HEK293 (cell line): ENCODE data around the gene C9orf85.

Source experiments
- SALL2 ChIP-seq: fragments of 450-650 bp; formaldehyde crosslinking; IDR thresholded peaks from 2 replicates; pipeline ENCODE4 v1.5.0; 2017; ENCODE audit warnings: missing biosample characterization, mild to moderate bottlenecking, missing genetic modification characterization, borderline replicate concordance
- ZBTB7A ChIP-seq: fragments of 450-650 bp; formaldehyde crosslinking; IDR thresholded peaks from 2 replicates; pipeline ENCODE4 v1.5.1; 2016; ENCODE audit warnings: low read depth, missing biosample characterization, missing genetic modification characterization
- ZNF2 ChIP-seq: fragments of 450-650 bp; formaldehyde crosslinking; IDR thresholded peaks from 2 replicates; pipeline ENCODE4 v1.5.1; 2016; ENCODE audit warnings: missing biosample characterization, missing genetic modification characterization
- ZNF274 ChIP-seq, 2 experiments: fragments of 200-500 bp in 1 of 2; fragments of 450-650 bp in 1 of 2; sonication (Bioruptor generic) in 1 of 2; formaldehyde crosslinking in 1 of 2; IDR thresholded peaks; 2 replicates each; pipeline versions ENCODE4 v1.5.1 to v1.6.1; 2014 to 2016; ENCODE audit warnings: borderline replicate concordance in 1 of 2, inconsistent platforms in 1 of 2, low read length in 1 of 2, missing biosample characterization in 1 of 2, missing genetic modification characterization in 1 of 2
- ZNF558 ChIP-seq: fragments of 450-650 bp; formaldehyde crosslinking; IDR thresholded peaks from 2 replicates; pipeline ENCODE4 v1.5.1; 2016; ENCODE audit warnings: missing biosample characterization, missing genetic modification characterization
- ZNF629 ChIP-seq: fragments of 450-650 bp; formaldehyde crosslinking; IDR thresholded peaks from 2 replicates; pipeline ENCODE4 v1.5.1; 2017; ENCODE audit warnings: missing biosample characterization, missing genetic modification characterization
- ZNF792 ChIP-seq: fragments of 450-650 bp; formaldehyde crosslinking; IDR thresholded peaks from 2 replicates; pipeline ENCODE4 v1.5.1; 2016; ENCODE audit warnings: missing biosample characterization, missing genetic modification characterization
- ZNF830 ChIP-seq: fragments of 450-650 bp; IDR thresholded peaks from 2 replicates; pipeline ENCODE4 v1.5.0; 2018; ENCODE audit warnings: missing biosample characterization, missing genetic modification characterization, low read depth, mild to moderate bottlenecking, moderate library complexity
- TF ChIP-seq, protein P1 (sequence below): fragments of 450-650 bp; formaldehyde crosslinking; IDR thresholded peaks from 2 replicates; pipeline ENCODE4 v1.5.1; 2016; ENCODE audit warnings: missing biosample characterization, missing genetic modification characterization
- TF ChIP-seq, protein P2 (sequence below): fragments of 450-650 bp; formaldehyde crosslinking; IDR thresholded peaks from 2 replicates; pipeline ENCODE4 v1.5.1; 2016; ENCODE audit warnings: missing biosample characterization, missing genetic modification characterization

DNA sequence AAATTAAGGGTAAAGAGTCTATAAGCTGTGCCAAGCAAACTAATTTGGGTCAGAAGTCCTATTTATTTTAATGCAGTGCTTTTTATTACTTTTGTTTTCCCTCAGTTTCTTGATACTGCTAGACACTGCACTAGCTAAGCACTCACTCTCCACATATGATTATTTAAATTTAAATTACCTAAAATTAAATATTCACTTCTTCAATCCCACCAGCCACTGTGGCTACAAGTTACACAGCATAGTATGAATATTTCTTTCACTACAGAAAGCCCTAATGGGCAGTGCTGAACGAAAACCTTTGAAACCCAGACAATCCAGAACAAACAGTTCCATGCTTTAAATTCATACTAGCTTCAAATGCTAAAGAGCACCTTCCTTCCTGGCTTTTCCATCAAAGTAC, 24.1 kb upstream of the C9orf85 start:
- TF ChIP-seq SALL2 (tag by site-specific recombination) (no peak), ZNF274 (IDR thresholded peaks at IDR 0.05; ENCODE audit: low read length) (no peak), ZNF274 (tag by site-specific recombination; IDR thresholded peaks at IDR 0.05; ENCODE audit: borderline replicate concordance) (no peak), ZBTB7A (tag by site-specific recombination) (no peak), ZNF558 (tag by site-specific recombination) (no peak), ZNF792 (tag by site-specific recombination) (no peak), ZNF2 (tag by site-specific recombination) (no peak), ZNF830 (no peak), ZNF629 (no peak)
- TF ChIP-seq, protein P1, sequence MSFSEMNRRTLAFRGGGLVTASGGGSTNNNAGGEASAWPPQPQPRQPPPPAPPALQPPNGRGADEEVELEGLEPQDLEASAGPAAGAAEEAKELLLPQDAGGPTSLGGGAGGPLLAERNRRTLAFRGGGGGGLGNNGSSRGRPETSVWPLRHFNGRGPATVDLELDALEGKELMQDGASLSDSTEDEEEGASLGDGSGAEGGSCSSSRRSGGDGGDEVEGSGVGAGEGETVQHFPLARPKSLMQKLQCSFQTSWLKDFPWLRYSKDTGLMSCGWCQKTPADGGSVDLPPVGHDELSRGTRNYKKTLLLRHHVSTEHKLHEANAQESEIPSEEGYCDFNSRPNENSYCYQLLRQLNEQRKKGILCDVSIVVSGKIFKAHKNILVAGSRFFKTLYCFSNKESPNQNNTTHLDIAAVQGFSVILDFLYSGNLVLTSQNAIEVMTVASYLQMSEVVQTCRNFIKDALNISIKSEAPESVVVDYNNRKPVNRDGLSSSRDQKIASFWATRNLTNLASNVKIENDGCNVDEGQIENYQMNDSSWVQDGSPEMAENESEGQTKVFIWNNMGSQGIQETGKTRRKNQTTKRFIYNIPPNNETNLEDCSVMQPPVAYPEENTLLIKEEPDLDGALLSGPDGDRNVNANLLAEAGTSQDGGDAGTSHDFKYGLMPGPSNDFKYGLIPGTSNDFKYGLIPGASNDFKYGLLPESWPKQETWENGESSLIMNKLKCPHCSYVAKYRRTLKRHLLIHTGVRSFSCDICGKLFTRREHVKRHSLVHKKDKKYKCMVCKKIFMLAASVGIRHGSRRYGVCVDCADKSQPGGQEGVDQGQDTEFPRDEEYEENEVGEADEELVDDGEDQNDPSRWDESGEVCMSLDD, result no peak
- TF ChIP-seq, protein P2, sequence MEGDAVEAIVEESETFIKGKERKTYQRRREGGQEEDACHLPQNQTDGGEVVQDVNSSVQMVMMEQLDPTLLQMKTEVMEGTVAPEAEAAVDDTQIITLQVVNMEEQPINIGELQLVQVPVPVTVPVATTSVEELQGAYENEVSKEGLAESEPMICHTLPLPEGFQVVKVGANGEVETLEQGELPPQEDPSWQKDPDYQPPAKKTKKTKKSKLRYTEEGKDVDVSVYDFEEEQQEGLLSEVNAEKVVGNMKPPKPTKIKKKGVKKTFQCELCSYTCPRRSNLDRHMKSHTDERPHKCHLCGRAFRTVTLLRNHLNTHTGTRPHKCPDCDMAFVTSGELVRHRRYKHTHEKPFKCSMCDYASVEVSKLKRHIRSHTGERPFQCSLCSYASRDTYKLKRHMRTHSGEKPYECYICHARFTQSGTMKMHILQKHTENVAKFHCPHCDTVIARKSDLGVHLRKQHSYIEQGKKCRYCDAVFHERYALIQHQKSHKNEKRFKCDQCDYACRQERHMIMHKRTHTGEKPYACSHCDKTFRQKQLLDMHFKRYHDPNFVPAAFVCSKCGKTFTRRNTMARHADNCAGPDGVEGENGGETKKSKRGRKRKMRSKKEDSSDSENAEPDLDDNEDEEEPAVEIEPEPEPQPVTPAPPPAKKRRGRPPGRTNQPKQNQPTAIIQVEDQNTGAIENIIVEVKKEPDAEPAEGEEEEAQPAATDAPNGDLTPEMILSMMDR (tag by site-specific recombination), result no peak
